ENCODE data around the gene PLD5.

PLD5 gene

GRCh38 chr1:242033447-242033846 lies 491.1 kb downstream of the PLD5 start:
- no peak for DNase-seq

Data from retina (tissue), 1 donor.